Stimulated activated memory B cell treated with anti-CD40 and anti-IgM and Interleukin-4, amounts not matched to agents 10 μg/mL and 1 μg/mL and 100 μg/mL, for 72 hours (primary cell): ENCODE measurements around the gene SLC12A8.

Experiments
- ATAC-seq: fragments of 150-1000 bp; cut with Tn5 transposase; 2 replicates; pipeline ENCODE4 v1.10.0; 2021
- H3K27ac Mint-ChIP-seq: one replicate; pipeline ENCODE4 v1.8.0; 2022; ENCODE audit warnings: mild to moderate bottlenecking, mixed read lengths
- H3K27me3 Mint-ChIP-seq: one replicate; pipeline ENCODE4 v1.8.0; 2022; ENCODE audit warnings: mixed read lengths
- H3K36me3 Mint-ChIP-seq: one replicate; pipeline ENCODE4 v1.8.0; 2022; ENCODE audit warnings: mixed read lengths
- H3K4me1 Mint-ChIP-seq: one replicate; pipeline ENCODE4 v1.8.0; 2022; ENCODE audit warnings: mixed read lengths
- H3K4me3 Mint-ChIP-seq: one replicate; pipeline ENCODE4 v1.8.0; 2022; ENCODE audit warnings: mild to moderate bottlenecking, moderate library complexity, mixed read lengths
- H3K9me3 Mint-ChIP-seq: one replicate; pipeline ENCODE4 v1.8.0; 2022; ENCODE audit warnings: mixed read lengths

The SLC12A8 gene

DNA sequence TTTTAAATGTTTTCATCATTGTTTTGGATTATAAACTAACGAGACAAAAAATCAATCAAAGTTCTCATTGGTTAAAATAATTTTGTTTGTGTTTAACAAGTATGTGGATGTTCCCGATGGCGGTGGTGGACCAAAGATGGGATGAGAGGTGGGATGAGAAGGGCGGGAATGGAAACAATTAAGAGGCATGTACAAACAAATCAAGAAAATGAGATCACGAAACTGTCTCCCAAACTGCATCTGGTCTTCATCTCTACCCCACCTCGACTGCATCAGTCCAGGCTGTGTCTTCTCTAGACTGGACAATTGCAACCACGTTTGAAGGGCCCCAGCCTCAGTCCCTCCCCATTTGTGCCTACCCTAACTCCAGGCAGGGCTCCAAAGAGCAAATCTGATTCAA lies 56.1 kb downstream of the SLC12A8 start:
- no peak overlapping the region for H3K4me3 Mint-ChIP-seq
- H3K4me1 Mint-ChIP-seq: peaks cover 16% of the 10 kb centered on the region
- no peak overlapping the region for H3K27ac Mint-ChIP-seq
- no peaks in the 10 kb centered on the region for H3K36me3 Mint-ChIP-seq
- no peaks in the 10 kb centered on the region for H3K9me3 Mint-ChIP-seq
- no peak for ATAC-seq
- H3K27me3 Mint-ChIP-seq: no peaks in the 10 kb centered on the region

DNA sequence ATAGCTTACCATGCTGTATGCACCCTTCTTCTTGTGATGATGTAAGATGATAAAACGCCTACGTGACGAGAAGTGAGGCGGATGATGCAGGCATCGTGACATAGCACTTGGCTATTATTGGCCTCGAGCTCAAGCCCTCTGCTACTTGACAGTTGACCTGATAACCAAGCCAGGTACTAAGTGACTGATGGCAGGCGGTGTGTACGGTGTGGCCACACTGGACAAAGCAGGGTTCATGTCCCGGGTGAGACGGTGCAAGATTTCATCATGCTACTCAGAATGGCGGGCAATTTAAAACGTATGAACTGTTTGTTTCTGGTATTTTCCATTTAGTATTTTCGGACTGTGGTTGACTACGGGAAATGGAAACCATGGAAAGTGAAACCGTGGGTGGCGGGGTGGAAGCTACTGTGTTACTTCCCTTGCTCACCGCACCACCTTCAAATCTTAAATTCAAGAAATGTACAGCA lies 57.7 kb downstream of the SLC12A8 start:
- Mint-ChIP-seq H3K4me1 (peaks cover 22% of the 10 kb centered on the region), H3K27ac (peak overlapping the region; percentile 37)
- peak; percentile 56 for ATAC-seq

DNA sequence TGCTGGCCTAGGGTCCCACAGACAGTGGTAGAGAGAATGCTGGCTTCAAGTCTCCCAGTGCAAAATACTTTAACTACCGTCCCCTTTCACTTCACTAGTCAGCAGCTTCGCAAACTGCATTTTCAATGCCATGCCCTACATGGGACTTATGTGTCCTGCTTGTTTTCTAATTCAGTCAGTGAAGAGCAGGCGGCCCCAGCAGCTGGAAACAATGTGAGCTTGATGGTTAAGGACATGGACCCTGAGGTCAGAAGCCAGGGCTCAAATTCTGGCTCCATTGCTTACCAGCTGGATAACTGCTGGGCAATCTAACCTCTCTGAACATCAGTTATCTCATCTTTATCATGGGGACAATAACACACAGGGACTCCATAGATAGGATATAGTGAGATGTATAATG lies 58.4 kb downstream of the SLC12A8 start:
- Mint-ChIP-seq H3K27me3 (no peaks in the 10 kb centered on the region), H3K9me3 (no peaks in the 10 kb centered on the region), H3K27ac (no peak overlapping the region), H3K4me1 (peaks cover 30% of the 10 kb centered on the region), H3K36me3 (no peaks in the 10 kb centered on the region), H3K4me3 (no peak overlapping the region)
- no peak for ATAC-seq

More for the DNA sequence above, 57.7 kb downstream of the SLC12A8 start:
- peak overlapping the region; percentile 70 for H3K4me3 Mint-ChIP-seq
- H3K36me3 Mint-ChIP-seq: no peaks in the 10 kb centered on the region
- H3K27me3 Mint-ChIP-seq: no peaks in the 10 kb centered on the region
- H3K9me3 Mint-ChIP-seq: no peaks in the 10 kb centered on the region

DNA sequence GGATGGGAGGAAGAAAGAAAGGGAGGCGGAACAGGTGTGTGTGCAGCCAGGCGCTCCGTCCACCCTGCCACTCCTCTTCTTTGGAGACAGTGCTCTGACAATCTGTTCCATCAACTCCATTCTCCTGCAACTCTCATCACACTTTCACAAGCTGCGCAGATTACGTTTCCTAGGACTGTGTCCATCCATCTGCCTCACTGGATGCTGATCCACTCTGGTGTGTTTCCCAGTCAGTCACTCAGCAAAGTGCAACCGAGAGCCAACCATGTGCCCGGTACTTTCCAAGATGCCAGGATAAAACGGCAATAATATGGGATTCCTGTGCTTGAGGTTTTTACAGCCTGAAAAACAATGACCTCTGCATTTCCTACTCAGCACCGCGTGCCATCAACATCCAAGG lies 59.6 kb downstream of the SLC12A8 start:
- no peaks in the 10 kb centered on the region for H3K27me3 Mint-ChIP-seq
- ATAC-seq: no peak
- H3K4me3 Mint-ChIP-seq: no peak overlapping the region
- peaks cover 41% of the 10 kb centered on the region for H3K4me1 Mint-ChIP-seq
- H3K9me3 Mint-ChIP-seq: no peaks in the 10 kb centered on the region
- H3K27ac Mint-ChIP-seq: no peak overlapping the region
- H3K36me3 Mint-ChIP-seq: no peaks in the 10 kb centered on the region

DNA sequence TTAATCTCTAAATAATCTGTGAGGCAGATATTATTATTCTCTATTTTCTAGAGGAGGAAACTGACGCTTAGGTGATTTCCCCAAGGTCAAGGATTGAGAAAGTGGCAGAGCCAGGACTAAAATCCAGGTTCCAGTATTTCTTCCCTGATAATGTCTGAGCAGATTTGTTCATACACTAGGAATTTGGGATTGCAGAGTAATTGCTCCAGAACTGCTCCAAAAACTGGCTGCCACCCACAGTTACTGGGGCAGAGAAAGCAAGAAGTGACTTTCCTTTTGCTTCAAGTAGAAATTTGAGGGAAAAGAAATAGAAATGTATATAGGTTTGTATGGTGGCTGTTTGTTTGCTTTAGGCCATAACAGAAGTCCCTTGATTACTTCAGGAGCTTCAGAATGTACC lies 60.6 kb downstream of the SLC12A8 start:
- no peaks in the 10 kb centered on the region for H3K9me3 Mint-ChIP-seq
- no peak for ATAC-seq
- no peaks in the 10 kb centered on the region for H3K27me3 Mint-ChIP-seq
- H3K36me3 Mint-ChIP-seq: no peaks in the 10 kb centered on the region
- H3K27ac Mint-ChIP-seq: no peak overlapping the region
- no peak overlapping the region for H3K4me3 Mint-ChIP-seq
- peaks cover 51% of the 10 kb centered on the region for H3K4me1 Mint-ChIP-seq

DNA sequence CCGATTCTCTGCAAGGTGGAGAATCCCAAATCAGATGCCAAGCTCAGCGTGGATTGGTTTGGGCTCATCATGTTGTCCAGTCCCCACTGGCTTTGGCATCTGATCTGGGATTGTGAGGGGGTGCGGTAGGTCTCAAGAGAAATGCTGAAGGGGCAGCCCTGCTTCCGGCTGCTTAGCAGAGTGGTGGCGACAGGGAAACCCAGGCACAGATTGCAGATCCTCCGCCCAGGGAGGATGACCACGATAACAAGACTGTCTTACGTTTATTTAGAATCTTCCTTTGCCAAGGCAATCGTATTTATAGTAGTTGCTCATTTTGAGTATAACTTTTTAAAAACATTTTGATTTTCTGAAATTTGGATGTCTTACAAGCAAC lies 61.1 kb downstream of the SLC12A8 start:
- ATAC-seq: no peak
- no peaks in the 10 kb centered on the region for H3K36me3 Mint-ChIP-seq
- H3K9me3 Mint-ChIP-seq: no peaks in the 10 kb centered on the region
- H3K27ac Mint-ChIP-seq: no peak overlapping the region
- peaks cover 56% of the 10 kb centered on the region for H3K4me1 Mint-ChIP-seq
- no peaks in the 10 kb centered on the region for H3K27me3 Mint-ChIP-seq
- H3K4me3 Mint-ChIP-seq: no peak overlapping the region

DNA sequence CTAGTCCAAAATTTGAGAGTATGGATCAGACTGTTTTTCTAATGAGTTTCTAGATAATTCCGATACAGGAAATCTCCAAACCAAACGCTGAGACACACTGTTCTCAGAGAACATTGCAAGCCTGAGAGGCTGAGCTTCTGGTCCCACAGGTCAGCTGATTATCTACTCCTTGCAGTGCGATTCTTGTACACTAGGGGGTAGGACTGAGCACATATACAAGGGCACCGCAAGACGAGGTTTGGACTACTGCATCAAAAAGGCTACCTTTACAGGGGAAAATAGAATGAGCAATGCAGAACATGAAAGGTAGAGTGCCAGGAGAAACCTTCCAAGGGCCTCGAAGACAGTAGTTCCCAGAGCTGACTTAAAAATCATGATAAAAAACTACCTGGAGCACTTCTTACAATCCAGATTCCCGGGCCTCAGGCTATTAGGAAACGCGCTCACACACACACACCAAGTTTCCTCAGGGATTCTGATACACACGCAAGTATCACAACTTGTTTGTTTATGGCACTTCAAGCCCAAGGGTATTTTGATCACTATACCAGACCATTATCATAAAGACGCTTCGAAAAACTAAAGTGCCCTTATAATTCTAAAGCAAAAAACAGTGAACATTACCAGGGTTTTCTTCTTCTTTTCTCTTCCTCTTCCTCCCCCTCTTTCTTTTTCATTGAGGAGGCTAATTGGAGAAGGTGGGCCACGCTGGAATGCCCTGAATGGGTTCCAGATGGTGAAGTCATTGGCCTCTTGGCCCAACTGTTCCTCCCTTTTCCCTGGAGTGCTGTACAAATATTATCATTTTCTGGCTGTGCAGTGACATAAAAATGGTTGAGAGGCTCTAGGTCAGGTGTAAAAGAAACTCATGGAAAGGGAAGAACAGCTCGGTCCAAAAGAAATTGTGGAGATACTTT lies 61.8 kb downstream of the SLC12A8 start:
- Mint-ChIP-seq H3K4me1 (peaks cover 59% of the 10 kb centered on the region), H3K4me3 (no peak overlapping the region), H3K9me3 (no peaks in the 10 kb centered on the region), H3K36me3 (no peaks in the 10 kb centered on the region), H3K27me3 (no peaks in the 10 kb centered on the region), H3K27ac (no peak overlapping the region)
- ATAC-seq: no peak

DNA sequence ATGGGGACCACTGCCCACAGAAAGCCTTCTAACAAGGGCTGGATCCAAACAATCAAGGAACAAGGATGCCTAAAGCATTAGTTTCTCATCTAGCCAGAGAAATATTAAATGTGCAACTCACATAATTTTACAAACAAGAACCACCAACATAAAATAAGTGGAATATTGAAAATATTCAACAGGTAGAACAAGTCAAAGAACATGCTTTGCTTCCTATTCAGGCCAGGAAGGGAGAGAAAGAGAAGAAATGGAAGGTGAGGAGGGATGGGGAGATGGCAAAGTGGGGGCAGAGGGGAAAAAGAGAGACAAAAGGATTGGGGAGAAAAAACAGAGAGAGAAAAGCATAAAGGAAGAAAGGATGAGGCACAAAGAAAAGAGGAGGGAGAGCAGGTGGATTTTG lies 63.1 kb downstream of the SLC12A8 start:
- Mint-ChIP-seq H3K9me3 (no peaks in the 10 kb centered on the region), H3K4me3 (no peak overlapping the region), H3K27ac (peak overlapping the region; percentile 82), H3K27me3 (no peaks in the 10 kb centered on the region), H3K4me1 (peaks cover 55% of the 10 kb centered on the region), H3K36me3 (no peaks in the 10 kb centered on the region)
- ATAC-seq: no peak

DNA sequence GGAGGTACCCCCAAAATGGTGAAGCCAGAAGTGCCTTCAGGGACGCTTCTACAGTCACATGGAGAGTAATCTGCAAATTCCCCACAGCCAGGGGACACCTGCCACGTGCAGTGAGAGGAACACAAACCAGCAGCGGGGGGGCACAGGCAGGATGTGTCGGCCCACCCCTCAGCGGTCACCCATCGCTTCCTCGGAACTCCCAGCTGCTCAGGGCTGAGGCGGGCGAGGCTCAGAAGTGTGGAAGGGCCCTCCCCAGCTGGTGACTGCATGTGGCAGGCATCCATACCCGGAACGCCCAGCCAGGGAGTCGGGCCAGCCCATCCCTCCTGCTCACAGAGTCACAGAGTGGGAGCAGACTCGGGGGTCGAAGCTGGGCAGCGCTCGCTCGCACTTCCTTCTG lies 63.7 kb downstream of the SLC12A8 start:
- peak; percentile 81 for ATAC-seq
- Mint-ChIP-seq H3K27me3 (no peaks in the 10 kb centered on the region), H3K9me3 (no peaks in the 10 kb centered on the region), H3K4me3 (peak overlapping the region; percentile 6), H3K36me3 (no peaks in the 10 kb centered on the region), H3K4me1 (peaks cover 56% of the 10 kb centered on the region), H3K27ac (peak overlapping the region; percentile 82)

DNA sequence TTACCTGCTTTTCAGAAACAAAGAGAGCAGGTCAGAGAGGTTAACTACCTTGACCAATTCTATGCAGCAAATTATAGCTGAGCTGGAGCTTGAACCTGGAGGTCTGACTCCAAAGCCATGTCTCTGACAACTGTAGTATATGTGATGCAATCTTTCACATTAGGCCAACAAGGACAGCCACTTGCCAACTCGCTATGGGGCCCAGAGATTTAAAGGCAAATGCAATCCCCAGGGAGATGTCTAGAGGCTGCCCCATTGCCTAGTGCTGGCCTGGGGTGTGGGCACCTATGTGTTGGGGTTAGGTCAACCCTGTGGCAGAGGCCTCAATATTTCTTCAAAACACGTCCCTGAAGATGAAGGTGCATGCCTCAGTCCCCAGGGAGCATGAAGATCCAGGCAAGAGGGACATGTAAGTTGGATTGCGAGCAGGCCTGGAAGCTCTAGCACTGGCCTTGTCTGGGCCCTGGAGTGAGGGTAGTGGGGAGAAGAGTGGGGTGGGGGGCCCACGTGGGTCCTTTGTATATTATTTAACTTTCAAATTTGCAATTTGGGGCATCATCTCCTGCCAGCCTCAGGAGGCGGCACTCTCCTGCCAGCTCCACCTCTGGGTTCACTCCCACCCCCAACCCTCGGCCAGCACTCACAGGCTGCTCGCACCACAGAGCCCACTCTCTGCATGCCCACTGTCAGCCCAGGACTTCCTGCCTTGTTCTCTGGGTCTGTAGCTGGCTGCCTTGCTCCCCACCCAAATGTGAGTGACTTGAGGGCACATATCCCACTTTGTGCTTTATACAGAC lies 64.3 kb downstream of the SLC12A8 start:
- Mint-ChIP-seq H3K27me3 (no peaks in the 10 kb centered on the region), H3K36me3 (no peaks in the 10 kb centered on the region), H3K9me3 (no peaks in the 10 kb centered on the region), H3K4me1 (peaks cover 62% of the 10 kb centered on the region), H3K4me3 (peak overlapping the region; percentile 6), H3K27ac (peak overlapping the region; percentile 82)
- peak; percentile 49 for ATAC-seq

DNA sequence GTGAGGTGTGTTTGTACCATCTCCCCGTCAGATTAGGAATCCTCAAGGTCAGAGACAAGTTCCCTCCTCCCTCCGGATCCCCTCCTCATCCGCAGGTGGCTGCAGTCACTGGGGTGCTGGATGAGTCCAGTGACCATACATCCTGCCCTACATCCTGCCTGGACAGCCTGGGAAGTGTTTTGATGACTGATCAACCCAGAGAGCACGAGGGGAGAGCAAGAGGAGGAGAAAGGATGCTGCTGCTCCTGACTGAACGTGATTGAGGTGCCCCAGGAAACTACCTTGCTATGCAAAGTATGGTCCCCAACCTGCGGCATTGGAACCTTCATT lies 65.1 kb downstream of the SLC12A8 start:
- Mint-ChIP-seq H3K4me3 (no peak overlapping the region), H3K4me1 (peaks cover 69% of the 10 kb centered on the region)

DNA sequence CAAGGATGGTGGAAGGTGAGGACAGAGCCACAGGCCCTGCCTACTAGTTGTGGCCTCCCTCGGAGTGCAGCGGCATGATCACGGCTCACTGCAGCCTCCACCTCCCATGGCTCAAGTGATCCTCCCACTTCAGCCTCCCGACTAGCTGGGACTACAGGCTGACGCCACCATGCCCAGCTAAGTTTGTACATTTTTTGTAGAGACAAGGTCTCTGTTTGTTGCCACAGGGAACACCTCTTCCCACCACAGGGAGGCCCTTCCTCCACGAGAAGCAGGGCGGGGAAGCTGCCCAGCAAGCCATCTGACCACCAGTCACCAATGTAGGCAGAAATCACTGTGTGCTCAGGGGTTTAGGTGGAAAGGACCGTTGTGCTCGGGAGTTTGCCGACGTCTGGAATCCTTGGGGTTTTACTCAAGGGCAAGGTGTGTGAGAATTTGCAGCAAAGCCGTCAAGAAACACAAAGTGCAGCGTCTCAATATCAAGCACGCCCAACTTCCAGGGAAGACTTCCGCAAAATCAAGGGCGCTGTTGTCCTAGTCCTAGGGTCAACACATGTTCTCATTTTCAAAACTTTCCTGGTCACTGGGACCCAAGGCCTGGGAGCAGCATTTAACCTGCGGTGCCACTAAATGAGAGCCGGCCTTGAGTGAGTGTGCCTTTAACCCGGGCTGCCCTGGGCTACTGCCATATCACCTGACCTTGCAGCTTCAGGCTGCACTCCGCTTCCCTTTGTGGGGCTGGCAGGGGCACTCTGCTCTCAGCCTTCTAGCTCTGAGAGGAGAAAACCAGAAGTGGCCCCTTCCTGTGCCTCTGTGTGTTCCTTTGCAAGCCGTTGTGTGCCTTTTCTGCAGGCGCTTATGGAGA lies 65.7 kb downstream of the SLC12A8 start:
- Mint-ChIP-seq H3K4me1 (peaks cover 75% of the 10 kb centered on the region), H3K27ac (peak overlapping the region; percentile 82), H3K9me3 (no peaks in the 10 kb centered on the region), H3K4me3 (no peak overlapping the region), H3K36me3 (no peaks in the 10 kb centered on the region), H3K27me3 (no peaks in the 10 kb centered on the region)
- peak; percentile 85 for ATAC-seq

More for the DNA sequence above, 65.1 kb downstream of the SLC12A8 start:
- peak overlapping the region; percentile 82 for H3K27ac Mint-ChIP-seq
- ATAC-seq: no peak
- H3K27me3 Mint-ChIP-seq: no peaks in the 10 kb centered on the region
- no peaks in the 10 kb centered on the region for H3K9me3 Mint-ChIP-seq
- no peaks in the 10 kb centered on the region for H3K36me3 Mint-ChIP-seq

DNA sequence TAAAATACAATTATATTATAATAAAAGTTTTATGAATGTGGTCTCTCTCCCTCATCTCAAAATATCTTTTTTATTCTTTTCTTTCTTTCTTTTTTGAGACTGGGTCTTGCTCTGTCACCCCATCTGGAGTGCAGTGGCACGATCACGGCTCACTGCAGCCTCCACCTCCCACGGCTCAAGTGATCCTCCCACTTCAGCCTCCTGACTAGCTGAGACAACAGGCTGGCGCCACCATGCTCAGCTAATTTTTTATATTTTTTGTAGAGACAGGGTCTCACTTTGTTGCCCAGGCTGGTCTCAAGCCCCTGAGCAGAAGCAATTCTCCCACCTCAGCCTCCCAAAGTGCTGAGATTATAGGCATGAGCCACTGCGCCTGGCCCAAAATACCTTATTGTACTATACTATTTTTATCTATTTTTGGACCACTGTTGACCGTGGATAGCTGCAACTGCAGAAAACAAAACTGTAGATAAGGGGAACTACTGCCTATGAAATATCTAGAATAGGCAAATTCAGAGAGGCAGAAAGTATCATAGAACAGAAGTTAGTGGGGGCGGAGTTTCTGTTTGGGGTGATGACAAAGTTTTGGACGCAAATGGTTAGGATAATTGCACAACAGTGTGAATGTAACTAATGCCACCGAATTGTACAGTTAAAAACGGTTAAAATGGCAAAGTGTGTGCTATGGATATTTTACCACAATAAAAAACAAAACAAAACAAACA lies 66.6 kb downstream of the SLC12A8 start:
- Mint-ChIP-seq H3K36me3 (no peaks in the 10 kb centered on the region), H3K4me3 (no peak overlapping the region), H3K27ac (peak overlapping the region; percentile 82), H3K27me3 (no peaks in the 10 kb centered on the region), H3K4me1 (peaks cover 85% of the 10 kb centered on the region), H3K9me3 (no peaks in the 10 kb centered on the region)
- peak; percentile 42 for ATAC-seq

DNA sequence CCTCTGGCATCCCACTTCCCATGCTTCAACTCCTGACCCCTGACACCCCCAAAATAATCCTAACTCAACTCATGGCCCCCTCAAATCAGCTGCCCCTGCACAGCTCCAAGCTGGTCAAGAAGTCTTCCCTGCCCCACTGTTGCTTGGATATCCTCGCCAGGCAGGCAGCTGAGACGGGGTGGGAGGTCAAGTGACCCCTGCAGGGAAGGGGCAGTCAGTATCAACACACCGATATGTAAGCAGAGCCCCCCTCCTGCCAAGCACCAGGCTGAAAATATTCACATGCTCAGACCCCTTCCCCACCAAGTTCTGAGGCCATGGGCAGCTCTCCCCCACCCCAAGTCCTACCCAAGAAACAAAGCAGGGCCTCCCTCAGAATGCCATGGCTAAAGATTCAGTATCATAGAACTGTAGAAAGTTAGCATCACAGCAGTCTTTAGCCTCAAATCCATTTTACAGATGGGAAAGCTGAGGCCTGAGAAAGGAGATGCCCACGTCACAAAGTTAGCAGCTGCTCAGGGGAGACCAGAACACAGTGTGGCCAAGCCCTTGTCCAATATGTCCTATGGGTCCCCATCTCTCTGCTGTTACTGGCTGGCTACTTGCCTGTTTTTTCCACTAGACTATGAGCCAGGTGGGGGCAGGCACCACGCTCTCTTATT lies 67.8 kb downstream of the SLC12A8 start:
- Mint-ChIP-seq H3K9me3 (no peaks in the 10 kb centered on the region), H3K27me3 (no peaks in the 10 kb centered on the region), H3K4me3 (no peak overlapping the region), H3K4me1 (peaks cover 87% of the 10 kb centered on the region), H3K27ac (no peak overlapping the region), H3K36me3 (no peaks in the 10 kb centered on the region)
- ATAC-seq: no peak
